Measurements from ENCODE around the gene GALNT2.

GRCh38 chr1:230186874-230187273, 119.8 kb downstream of the GALNT2 start:
- TF ChIP-seq POLR2A (IDR thresholded peaks at IDR 0.05) = no peak
- no peak for TF ChIP-seq CTCF (IDR thresholded peaks at IDR 0.05 in 8 of 11, conservative IDR thresholded peaks at IDR 0.05 in 3 of 11)
- no peak for TF ChIP-seq POLR2AphosphoS5 (IDR thresholded peaks at IDR 0.05)

All from spleen (tissue), 7 donors.